ENCODE results near the gene SCAPER.
"Not testable (repeated sequence)": the region's sequence is repeated elsewhere in the genome, so short reads cannot be mapped to it uniquely, and the experiment has no call there.

Gene SCAPER

GRCh38 chr15:76464247-76464646 is 440.9 kb downstream of the SCAPER start:
- no peak for DNase-seq

- no peak for DNase-seq
Observed at GRCh38 chr15:76460871-76461270, 444.3 kb downstream of the SCAPER start.

- DNase-seq = no peak
Observed at GRCh38 chr15:76460347-76460746, 444.8 kb downstream of the SCAPER start.

- DNase-seq = no peak
Observed at GRCh38 chr15:76451540-76451939, 453.6 kb downstream of the SCAPER start.

- DNase-seq = no peak
Observed at GRCh38 chr15:76449455-76449854, 455.7 kb downstream of the SCAPER start.

GRCh38 chr15:76448755-76449154 is 456.4 kb downstream of the SCAPER start:
- no peak for DNase-seq

- no peak for DNase-seq
Observed at GRCh38 chr15:76447728-76448441, 457.3 kb downstream of the SCAPER start.

GRCh38 chr15:76440441-76440840 is 464.7 kb downstream of the SCAPER start:
- DNase-seq = no peak

- no peak for DNase-seq
Observed at GRCh38 chr15:76439542-76439941, 465.6 kb downstream of the SCAPER start.

- DNase-seq = no peak
Observed at GRCh38 chr15:76433798-76434400, 471.2 kb downstream of the SCAPER start.

GRCh38 chr15:76433036-76433435 is 472.1 kb downstream of the SCAPER start:
- not testable (repeated sequence) for DNase-seq

- no peak for DNase-seq
Observed at GRCh38 chr15:76432604-76433003, 472.5 kb downstream of the SCAPER start.

- no peak for DNase-seq
Observed at GRCh38 chr15:76431971-76432370, 473.2 kb downstream of the SCAPER start.

- not testable (repeated sequence) for DNase-seq
Observed at GRCh38 chr15:76430711-76431110, 474.4 kb downstream of the SCAPER start.

- DNase-seq = no peak
Observed at GRCh38 chr15:76429661-76430060, 475.5 kb downstream of the SCAPER start.

GRCh38 chr15:76426941-76427340 is 478.2 kb downstream of the SCAPER start:
- no peak for DNase-seq

- DNase-seq = no peak
Observed at GRCh38 chr15:76418352-76419140, 486.6 kb downstream of the SCAPER start.

- DNase-seq = no peak
Observed at GRCh38 chr15:76401285-76401684, 503.9 kb downstream of the SCAPER start.

GRCh38 chr15:76398317-76399104 is 506.6 kb downstream of the SCAPER start:
- peak; percentile 81 for DNase-seq

GRCh38 chr15:76393614-76394013 is 511.5 kb downstream of the SCAPER start:
- no peak for DNase-seq

GRCh38 chr15:76391847-76392246 is 513.3 kb downstream of the SCAPER start:
- DNase-seq = no peak

GRCh38 chr15:76391309-76391708 is 513.8 kb downstream of the SCAPER start:
- no peak for DNase-seq

GRCh38 chr15:76390571-76390970 is 514.6 kb downstream of the SCAPER start:
- no peak for DNase-seq
